ENCODE measurements around the gene TAC4. TPM values are rescaled to one million over a fixed set of nuclear protein-coding genes. Genes with fewer than 3 reads are reported as not detected.
A peak's percentile ranks its signal among the peaks of the same experiment; 100 is the strongest.

Gene TAC4
- total and polyA plus RNA-seq, 2 of the 13 experiments (the other 11 are each of a cell fraction or from before 2014, with no cell fraction given): not detected

DNA sequence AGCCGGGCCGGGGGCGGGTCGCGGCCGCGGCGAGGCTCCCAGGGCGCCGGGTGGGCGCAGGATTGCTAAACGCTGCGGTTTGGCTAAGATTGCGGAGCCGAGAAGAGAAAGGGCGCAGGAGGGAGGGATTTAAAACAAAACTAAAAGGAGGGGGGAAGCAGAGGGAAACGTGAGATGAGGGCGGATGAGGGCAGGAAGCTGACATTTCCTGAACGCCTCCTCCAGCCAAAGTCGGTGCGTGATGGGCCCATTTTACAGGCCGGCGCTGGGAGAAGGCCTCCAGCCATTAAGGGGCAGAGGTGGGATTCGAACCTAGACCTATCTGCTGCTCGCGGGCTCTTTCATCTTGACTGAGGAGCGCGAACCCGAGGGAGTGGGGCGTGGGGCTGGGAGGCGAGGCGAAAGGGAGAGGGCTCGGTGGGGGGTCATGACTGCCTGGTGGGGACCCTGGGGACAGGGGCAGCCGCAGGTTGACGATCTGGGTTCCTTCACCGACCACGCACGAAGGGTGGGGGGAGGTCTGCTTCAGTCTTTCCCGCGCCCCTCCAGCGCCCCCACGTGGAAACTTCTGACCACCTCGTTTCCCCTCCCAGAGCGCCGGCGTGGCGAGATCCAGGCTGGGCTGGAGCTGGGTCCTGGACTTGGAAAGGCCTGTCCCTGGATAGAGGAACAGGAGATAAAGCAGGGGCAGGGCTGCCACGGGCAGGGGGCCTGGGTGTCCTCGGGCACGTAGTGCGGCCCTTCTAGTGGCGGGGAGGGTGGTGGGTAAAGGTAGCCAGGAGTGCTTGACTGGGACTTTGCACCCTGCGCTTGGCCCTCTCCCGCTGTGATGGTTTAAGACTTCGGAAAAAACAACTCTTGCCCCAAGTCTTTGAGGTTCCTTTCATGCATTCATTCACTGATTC lies 3.8 kb upstream of the TAC4 start (continued):
- TF ChIP-seq, protein P1, sequence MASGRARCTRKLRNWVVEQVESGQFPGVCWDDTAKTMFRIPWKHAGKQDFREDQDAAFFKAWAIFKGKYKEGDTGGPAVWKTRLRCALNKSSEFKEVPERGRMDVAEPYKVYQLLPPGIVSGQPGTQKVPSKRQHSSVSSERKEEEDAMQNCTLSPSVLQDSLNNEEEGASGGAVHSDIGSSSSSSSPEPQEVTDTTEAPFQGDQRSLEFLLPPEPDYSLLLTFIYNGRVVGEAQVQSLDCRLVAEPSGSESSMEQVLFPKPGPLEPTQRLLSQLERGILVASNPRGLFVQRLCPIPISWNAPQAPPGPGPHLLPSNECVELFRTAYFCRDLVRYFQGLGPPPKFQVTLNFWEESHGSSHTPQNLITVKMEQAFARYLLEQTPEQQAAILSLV (CRISPR knock-in tag; IDR thresholded peaks at IDR 0.05; ENCODE audit: borderline replicate concordance): no peak
- 0 out of 2 replicates have a peak, but pooled peaks have one; percentile 20 for TF ChIP-seq IRF2 (CRISPR knock-in tag; IDR thresholded peaks at IDR 0.05)
- TF ChIP-seq ZKSCAN5 (CRISPR knock-in tag; IDR thresholded peaks at IDR 0.05): 0 out of 2 replicates have a peak, but pooled peaks have one; percentile 40
- peak; percentile 80; the same call in 1 of the 2 replicates for TF ChIP-seq ZNF552 (CRISPR knock-in tag; IDR thresholded peaks at IDR 0.05; ENCODE audit: borderline replicate concordance)
- no peak for TF ChIP-seq CBFB (CRISPR knock-in tag; IDR thresholded peaks at IDR 0.05)
- TF ChIP-seq MIXL1 (CRISPR knock-in tag; IDR thresholded peaks at IDR 0.05): no peak
- TF ChIP-seq SAP130 (CRISPR knock-in tag; IDR thresholded peaks at IDR 0.05; ENCODE audit: low read depth): peak; percentile 51; the same call in 1 of the 2 replicates
- TF ChIP-seq SATB2 (CRISPR knock-in tag; IDR thresholded peaks at IDR 0.05): no peak
- TF ChIP-seq PCBP1 (IDR thresholded peaks at IDR 0.05; ENCODE audit: borderline replicate concordance, low read depth, low read length): peak; percentile 83; the same call in 1 of the 2 replicates
- TF ChIP-seq RORA (CRISPR knock-in tag; IDR thresholded peaks at IDR 0.05): no peak
- TF ChIP-seq ZZZ3 (CRISPR knock-in tag; IDR thresholded peaks at IDR 0.05; ENCODE audit: borderline replicate concordance): no peak
- no peak for TF ChIP-seq ZNF441 (CRISPR knock-in tag; IDR thresholded peaks at IDR 0.05; ENCODE audit: borderline replicate concordance)
- no peak for TF ChIP-seq ZNF615 (CRISPR knock-in tag; IDR thresholded peaks at IDR 0.05; ENCODE audit: borderline replicate concordance)
- peak; percentile 79 for TF ChIP-seq XRCC5 (optimal IDR thresholded peaks at IDR 0.05; ENCODE audit: low read length)
- no peak for TF ChIP-seq ZSCAN21 (CRISPR knock-in tag; IDR thresholded peaks at IDR 0.05; ENCODE audit: borderline replicate concordance)
- no peak for TF ChIP-seq MLLT10 (CRISPR knock-in tag; IDR thresholded peaks at IDR 0.05)
- peak; percentile 75; the same call in 1 of the 2 replicates for TF ChIP-seq KDM5B (CRISPR knock-in tag; IDR thresholded peaks at IDR 0.05; ENCODE audit: borderline replicate concordance)
- TF ChIP-seq LCORL (IDR thresholded peaks at IDR 0.05): no peak
- peak; percentile 38; the same call in 1 of the 2 replicates for TF ChIP-seq LCORL (CRISPR knock-in tag; IDR thresholded peaks at IDR 0.05)
- TF ChIP-seq ZNF850 (CRISPR knock-in tag; conservative IDR thresholded peaks at IDR 0.05): no peak; the same call in 1 of the 2 replicates
- TF ChIP-seq HNRNPLL (IDR thresholded peaks at IDR 0.05; ENCODE audit: low read depth, low read length, poor library complexity, severe bottlenecking): peak; percentile 34
- TF ChIP-seq, protein P2, sequence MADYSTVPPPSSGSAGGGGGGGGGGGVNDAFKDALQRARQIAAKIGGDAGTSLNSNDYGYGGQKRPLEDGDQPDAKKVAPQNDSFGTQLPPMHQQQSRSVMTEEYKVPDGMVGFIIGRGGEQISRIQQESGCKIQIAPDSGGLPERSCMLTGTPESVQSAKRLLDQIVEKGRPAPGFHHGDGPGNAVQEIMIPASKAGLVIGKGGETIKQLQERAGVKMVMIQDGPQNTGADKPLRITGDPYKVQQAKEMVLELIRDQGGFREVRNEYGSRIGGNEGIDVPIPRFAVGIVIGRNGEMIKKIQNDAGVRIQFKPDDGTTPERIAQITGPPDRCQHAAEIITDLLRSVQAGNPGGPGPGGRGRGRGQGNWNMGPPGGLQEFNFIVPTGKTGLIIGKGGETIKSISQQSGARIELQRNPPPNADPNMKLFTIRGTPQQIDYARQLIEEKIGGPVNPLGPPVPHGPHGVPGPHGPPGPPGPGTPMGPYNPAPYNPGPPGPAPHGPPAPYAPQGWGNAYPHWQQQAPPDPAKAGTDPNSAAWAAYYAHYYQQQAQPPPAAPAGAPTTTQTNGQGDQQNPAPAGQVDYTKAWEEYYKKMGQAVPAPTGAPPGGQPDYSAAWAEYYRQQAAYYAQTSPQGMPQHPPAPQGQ (CRISPR knock-in tag; IDR thresholded peaks at IDR 0.05; ENCODE audit: borderline replicate concordance): no peak
- TF ChIP-seq ZNF703 (CRISPR knock-in tag; IDR thresholded peaks at IDR 0.05; ENCODE audit: borderline replicate concordance): no peak
- 0 out of 2 replicates have a peak, but pooled peaks have one; percentile 0 for TF ChIP-seq ZSCAN31 (CRISPR knock-in tag; IDR thresholded peaks at IDR 0.05; ENCODE audit: low read depth)
- TF ChIP-seq ZBTB7A (CRISPR knock-in tag; IDR thresholded peaks at IDR 0.05): peak; percentile 49; the same call in 1 of the 2 replicates
- no peak for TF ChIP-seq SIN3B (IDR thresholded peaks at IDR 0.05; ENCODE audit: low read length)
- TF ChIP-seq FOSL2 (CRISPR knock-in tag; IDR thresholded peaks at IDR 0.05): no peak
- peak; percentile 65 for TF ChIP-seq RAD21 (CRISPR knock-in tag; IDR thresholded peaks at IDR 0.05)
- peak; percentile 83 for TF ChIP-seq HDAC1 (CRISPR knock-in tag; IDR thresholded peaks at IDR 0.05)
- peak; percentile 52; the same call in 1 of the 2 replicates for TF ChIP-seq CBX5 (CRISPR knock-in tag; IDR thresholded peaks at IDR 0.05; ENCODE audit: borderline replicate concordance)

Data from HepG2 (cell line).